ENCODE measurements around the gene PLCL1. TPM values are rescaled to one million over a fixed set of nuclear protein-coding genes. Genes with fewer than 3 reads are reported as not detected.

The PLCL1 gene
- total and polyA plus RNA-seq, 8 donors = 0.38 to 1.5 (median 0.73) TPM

DNA sequence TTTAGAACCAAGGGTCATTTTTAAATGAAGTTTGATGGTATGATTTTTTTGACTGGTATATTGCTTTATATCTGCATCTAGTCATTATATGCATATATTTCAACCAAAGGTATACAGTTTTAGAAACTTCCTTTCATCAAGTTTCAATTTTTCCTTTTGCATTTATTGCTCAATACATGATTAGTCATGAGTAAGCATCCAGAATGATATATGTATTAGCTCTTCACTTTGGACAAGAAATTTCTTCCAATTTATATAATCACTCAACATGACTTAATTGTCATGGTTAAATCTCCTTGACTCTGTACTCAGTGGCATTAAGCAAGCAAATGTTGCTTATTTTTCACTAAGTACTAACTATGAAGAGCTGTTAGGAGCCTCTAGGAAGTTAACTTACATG is 123.6 kb downstream of the PLCL1 start:
- H3K36me3 ChIP-seq = no peaks in the 10 kb centered on the region
- no peaks in the 10 kb centered on the region for H3K9me3 ChIP-seq
- no peak for TF ChIP-seq CTCF (IDR thresholded peaks at IDR 0.05)
- intact Hi-C loops (cut with DNase I) = no loop called here
- no peak for DNase-seq
- H3K4me1 ChIP-seq = no peaks in the 10 kb centered on the region
- H3K27ac ChIP-seq = no peak overlapping the region
- H3K4me3 ChIP-seq = no peak overlapping the region
- ATAC-seq = no peak
- FAIRE-seq = no peak
- no peaks in the 10 kb centered on the region for H3K27me3 ChIP-seq

DNA sequence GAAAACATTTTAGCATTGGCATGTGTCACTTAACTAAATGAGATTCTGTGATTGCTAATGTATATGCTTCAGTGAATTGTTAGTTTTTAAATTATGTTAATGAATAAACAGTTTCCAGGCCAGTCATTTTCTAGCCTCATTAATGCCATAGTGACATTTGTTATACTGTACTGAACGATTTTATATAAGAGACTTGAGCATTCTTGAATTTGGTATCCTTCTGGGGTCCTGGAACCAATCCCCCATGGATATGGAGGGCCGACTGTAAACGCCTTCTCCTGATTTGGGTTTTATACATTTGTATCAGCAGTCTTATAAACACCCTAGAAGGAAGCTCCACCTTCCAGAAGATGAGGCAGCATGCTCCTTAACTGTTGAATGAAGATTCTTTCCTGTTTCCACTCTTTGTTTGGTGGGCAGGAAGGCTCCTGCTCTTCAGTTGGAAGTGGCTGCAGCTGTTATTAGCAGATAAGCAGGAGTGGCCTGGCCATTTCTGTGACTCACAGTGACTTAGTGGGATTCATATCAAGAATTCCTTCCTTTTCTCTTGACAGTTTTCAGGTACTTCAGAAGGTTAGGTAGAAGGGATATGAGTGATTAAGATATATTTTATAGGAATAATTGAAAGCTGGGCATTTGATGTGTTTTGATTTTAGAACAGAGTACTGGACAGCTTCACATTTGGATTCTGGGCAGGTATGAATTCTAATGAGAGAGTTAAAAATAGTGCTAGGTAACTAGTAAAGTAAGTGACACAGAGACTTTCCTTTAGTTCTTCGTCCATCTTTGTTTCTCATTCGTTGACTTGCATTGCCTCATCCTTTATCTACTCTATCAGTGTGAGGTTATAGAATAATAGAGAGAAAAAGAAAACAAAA is 124.9 kb downstream of the PLCL1 start:
- Histone ChIP-seq H3K27ac (no peak overlapping the region), H3K4me1 (no peaks in the 10 kb centered on the region), H3K4me3 (no peak overlapping the region), H3K36me3 (no peaks in the 10 kb centered on the region), H3K9me3 (no peaks in the 10 kb centered on the region), H3K27me3 (no peaks in the 10 kb centered on the region)
- no peak for FAIRE-seq
- WGBS, 2 donors = 76 to 77% methylated on average over 5 of the region's 5 CpGs
- no peak for DNase-seq
- TF ChIP-seq CTCF (IDR thresholded peaks at IDR 0.05) = no peak
- intact Hi-C loops (cut with DNase I) = no loop called here
- ATAC-seq = no peak

DNA sequence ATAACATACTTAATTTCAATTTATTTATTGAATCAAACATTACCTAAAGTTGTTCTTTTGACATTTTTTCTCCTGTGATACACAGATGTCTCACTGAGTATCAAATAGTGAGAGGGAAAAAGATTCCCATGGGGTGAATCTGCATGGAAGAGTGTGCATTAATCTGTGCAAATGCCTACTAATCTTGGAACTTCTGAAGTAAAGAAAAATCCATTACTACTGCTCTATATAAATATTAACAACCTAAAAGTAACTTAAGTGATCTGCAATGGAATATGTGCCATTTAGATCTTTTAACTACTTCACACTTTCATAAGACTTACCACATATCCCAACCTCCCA is 125.5 kb downstream of the PLCL1 start:
- no peak for ATAC-seq
- no peak overlapping the region for H3K27ac ChIP-seq
- no peak for FAIRE-seq

GRCh38 chr2:197930570-197931278 is 126.3 kb downstream of the PLCL1 start:
- Histone ChIP-seq H3K9me3 (no peaks in the 10 kb centered on the region), H3K27ac (no peak overlapping the region), H3K4me1 (no peaks in the 10 kb centered on the region), H3K4me3 (no peak overlapping the region), H3K27me3 (no peaks in the 10 kb centered on the region), H3K36me3 (no peaks in the 10 kb centered on the region)
- no peak for DNase-seq
- FAIRE-seq = no peak
- WGBS, 2 donors = 77 to 87% methylated on average over 4 of the region's 4 CpGs
- intact Hi-C loops (cut with DNase I) = no loop called here
- no peak for TF ChIP-seq CTCF (IDR thresholded peaks at IDR 0.05)
- no peak for ATAC-seq

More for the DNA sequence above, 125.5 kb downstream of the PLCL1 start:
- TF ChIP-seq CTCF (IDR thresholded peaks at IDR 0.05) = no peak
- intact Hi-C loops (cut with DNase I) = no loop called here
- Histone ChIP-seq H3K9me3 (no peaks in the 10 kb centered on the region), H3K4me3 (no peak overlapping the region), H3K36me3 (no peaks in the 10 kb centered on the region), H3K27me3 (no peaks in the 10 kb centered on the region), H3K4me1 (no peaks in the 10 kb centered on the region)
- DNase-seq = no peak
